Measurements from ENCODE around the gene GAB2.

GRCh38 chr11:78190374-78190773 lies 227.2 kb downstream of the GAB2 start:
- TF ChIP-seq, protein P1, sequence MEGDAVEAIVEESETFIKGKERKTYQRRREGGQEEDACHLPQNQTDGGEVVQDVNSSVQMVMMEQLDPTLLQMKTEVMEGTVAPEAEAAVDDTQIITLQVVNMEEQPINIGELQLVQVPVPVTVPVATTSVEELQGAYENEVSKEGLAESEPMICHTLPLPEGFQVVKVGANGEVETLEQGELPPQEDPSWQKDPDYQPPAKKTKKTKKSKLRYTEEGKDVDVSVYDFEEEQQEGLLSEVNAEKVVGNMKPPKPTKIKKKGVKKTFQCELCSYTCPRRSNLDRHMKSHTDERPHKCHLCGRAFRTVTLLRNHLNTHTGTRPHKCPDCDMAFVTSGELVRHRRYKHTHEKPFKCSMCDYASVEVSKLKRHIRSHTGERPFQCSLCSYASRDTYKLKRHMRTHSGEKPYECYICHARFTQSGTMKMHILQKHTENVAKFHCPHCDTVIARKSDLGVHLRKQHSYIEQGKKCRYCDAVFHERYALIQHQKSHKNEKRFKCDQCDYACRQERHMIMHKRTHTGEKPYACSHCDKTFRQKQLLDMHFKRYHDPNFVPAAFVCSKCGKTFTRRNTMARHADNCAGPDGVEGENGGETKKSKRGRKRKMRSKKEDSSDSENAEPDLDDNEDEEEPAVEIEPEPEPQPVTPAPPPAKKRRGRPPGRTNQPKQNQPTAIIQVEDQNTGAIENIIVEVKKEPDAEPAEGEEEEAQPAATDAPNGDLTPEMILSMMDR (IDR thresholded peaks at IDR 0.05), result no peak
- no peak for TF ChIP-seq POLR2A (IDR thresholded peaks at IDR 0.05)

Measured in thyroid gland (tissue), 4 donors.